A673 (cell line): ENCODE measurements around the gene TNKS1BP1.

Source experiments
- EZH2 ChIP-seq: fragments of 200-600 bp; sonication (generic); IDR thresholded peaks from 2 replicates; pipeline ENCODE4 v1.6.1; 2017; ENCODE audit warnings: borderline replicate concordance, low read depth, mild to moderate bottlenecking, mixed read lengths, antibody characterized with exemption, low read length; ENCODE audit not compliant: poor library complexity, severe bottlenecking
- TF ChIP-seq, protein P1 (sequence below): fragments of 300-800, 200-600 bp; sonication (generic); conservative IDR thresholded peaks from 2 replicates; pipeline ENCODE4 v1.5.1; 2017; ENCODE audit warnings: low read depth, mild to moderate bottlenecking, antibody characterized with exemption, low read length, moderate library complexity, mixed read lengths

DNA sequence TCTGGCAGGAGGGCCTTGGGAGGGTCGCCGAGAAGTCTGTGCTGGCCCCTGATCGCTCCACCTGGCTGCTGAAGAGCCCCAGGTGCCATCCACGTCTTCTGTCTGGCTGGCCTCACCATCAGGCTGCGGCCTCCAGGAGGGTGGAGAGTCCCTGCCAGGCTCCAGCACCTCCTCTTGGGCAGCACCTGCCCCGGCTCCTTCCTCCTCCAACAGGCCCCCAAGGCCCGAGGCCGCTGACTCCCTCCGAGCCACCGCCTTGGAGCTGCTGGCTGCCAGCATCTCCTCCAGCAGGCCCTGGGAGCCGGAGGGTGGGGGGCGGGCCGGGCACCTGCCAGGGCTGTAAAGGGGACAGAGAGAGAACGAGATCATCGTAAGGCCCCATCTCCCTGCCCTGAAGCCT is 22.3 kb downstream of the TNKS1BP1 start:
- TF ChIP-seq, protein P1, sequence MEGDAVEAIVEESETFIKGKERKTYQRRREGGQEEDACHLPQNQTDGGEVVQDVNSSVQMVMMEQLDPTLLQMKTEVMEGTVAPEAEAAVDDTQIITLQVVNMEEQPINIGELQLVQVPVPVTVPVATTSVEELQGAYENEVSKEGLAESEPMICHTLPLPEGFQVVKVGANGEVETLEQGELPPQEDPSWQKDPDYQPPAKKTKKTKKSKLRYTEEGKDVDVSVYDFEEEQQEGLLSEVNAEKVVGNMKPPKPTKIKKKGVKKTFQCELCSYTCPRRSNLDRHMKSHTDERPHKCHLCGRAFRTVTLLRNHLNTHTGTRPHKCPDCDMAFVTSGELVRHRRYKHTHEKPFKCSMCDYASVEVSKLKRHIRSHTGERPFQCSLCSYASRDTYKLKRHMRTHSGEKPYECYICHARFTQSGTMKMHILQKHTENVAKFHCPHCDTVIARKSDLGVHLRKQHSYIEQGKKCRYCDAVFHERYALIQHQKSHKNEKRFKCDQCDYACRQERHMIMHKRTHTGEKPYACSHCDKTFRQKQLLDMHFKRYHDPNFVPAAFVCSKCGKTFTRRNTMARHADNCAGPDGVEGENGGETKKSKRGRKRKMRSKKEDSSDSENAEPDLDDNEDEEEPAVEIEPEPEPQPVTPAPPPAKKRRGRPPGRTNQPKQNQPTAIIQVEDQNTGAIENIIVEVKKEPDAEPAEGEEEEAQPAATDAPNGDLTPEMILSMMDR: no peak
- no peak for TF ChIP-seq EZH2
